HG03521 (cell line): ENCODE measurements around the gene GNLY.

ENCODE experiments used
- ATAC-seq: cut with Tn5 transposase; IDR thresholded peaks from one replicate; pipeline ENCODE4 v1.9.1; 2021; ENCODE audit warnings: mild to moderate bottlenecking, moderate library complexity; ENCODE audit not compliant: unreplicated experiment

GNLY gene

DNA sequence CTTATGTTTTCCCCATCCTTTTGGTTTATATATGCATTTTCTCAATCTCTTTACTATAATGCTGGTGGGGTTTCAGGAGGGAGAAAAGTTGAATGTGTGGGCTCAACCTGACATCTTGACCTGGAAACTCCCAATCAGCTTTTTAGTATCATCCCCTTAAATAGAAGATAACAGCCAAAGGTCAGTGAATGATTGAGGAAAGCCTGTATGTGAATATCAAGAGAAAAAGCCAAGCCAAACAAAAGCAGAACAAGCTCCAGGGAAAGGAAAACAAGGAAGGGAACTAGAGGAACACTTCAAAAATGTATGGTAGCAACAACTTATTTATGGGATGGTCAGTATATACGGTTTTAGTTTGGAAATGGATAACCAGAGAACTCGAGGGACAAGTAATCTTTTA, 31.3 kb downstream of the GNLY start:
- no peak for ATAC-seq

DNA sequence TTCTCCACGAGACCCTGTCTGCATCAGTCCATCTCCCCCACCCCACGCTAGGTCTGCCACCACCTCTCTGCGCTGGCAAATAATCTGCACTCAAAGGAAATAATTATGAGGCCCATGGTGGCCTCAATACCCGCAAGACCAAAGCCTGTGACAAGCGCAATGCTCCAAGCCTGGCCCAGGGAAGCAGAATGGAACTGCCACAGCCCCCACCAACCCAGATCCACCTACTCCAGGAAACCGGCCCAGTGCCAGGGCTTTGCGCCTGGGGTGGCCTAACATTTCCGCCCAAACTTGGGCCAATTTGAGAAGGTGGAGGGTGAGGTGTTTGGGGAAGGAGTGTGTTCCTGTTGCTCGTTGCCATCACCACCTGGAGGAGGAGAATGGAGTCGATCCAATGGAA, 33.6 kb downstream of the GNLY start:
- ATAC-seq: no peak

DNA sequence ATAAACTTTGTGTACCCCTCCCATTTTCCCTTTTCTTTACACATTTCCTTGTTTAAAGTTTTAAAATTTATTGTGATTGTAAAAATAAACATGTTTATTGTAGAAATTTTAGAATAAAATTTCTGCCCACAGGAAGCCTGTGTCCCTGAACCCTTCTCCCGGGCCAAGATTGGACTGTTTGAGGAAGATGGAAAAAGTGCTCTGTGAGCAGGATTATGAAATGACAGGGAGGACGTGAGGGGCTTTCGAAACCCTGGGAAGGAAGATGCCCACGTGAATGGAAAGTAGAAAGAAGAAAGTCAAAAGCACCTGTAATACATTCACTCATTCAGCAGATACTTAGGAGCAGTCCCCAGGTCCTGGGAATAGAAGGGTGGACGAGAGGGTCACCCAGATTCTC, 34.2 kb downstream of the GNLY start:
- no peak for ATAC-seq

DNA sequence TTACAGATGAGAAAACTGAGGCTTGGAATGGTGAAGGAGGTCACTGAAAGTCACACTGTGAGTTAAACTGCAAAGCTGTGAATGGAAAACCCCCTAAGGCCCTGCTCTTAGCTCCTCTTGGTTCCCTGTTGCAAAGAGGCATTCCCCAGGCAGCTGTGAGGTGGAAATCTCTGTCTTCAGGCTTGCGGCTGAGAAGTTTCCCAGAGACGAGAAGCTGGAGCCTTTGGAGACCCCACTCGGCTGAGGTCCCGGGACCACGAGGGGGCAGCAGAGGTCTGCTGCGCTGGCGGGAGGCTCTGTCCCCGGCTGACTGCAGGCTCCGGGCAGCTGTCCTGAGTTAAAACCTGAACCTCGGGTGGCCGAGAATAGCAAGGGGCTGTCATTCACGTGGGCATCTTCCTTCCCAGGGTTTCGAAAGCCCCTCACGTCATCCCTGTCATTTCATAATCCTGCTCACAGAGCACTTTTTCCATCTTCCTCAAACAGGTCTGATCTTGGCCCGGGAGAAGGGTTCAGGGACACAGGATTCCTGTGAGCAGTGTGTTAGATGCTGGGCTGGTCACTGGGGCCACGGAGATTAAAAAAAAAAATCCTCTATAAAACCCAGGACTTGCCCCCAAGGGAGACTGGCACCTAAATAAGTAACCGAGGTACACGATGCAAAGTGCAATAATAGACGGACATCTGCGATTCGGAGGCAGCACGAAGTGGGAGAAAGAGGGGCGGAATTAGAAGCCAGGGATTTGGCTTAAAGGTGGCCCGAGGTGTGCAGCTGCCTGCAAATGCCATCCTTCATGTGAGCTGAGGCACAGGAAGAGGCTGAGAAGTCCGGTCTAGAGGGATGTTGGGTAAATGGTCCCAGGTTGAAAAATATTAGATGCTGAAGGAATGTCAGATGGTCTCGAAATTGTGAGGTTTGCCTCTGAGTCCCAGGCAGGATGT, 35.0 kb downstream of the GNLY start:
- ATAC-seq: peak; percentile 54

DNA sequence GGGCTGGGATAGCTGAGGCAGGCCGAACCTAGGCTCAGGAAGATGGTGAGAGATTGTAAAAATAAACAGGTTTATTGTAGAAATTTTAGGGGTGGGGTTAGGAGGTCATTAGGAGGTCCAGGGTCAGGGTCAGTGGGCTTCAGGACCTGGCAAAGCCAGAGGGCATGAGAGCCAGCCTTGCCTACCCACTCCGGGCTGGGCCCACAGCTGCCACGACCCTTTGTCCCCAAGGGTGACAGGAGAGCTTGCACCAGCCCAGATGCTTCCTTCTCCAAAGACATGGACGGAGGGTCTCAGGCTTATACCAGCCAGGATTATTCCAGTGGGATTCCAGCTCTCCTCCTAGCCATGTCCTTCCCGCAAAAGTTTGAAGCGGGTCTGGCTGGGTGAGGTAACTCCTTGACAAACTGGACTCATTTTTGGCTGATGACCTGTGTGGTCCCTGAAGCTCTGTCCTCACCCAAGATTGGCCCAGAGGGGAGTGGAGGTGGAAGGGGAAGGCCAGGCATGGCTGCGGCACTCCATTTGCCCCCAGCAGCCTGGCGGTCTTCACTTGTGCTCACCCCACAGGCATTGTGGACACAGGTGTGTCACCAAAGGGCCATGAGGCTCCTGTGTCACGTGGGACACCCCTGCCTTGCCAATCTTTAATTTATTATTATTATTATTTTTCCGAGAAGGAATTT, 35.8 kb downstream of the GNLY start:
- no peak for ATAC-seq

DNA sequence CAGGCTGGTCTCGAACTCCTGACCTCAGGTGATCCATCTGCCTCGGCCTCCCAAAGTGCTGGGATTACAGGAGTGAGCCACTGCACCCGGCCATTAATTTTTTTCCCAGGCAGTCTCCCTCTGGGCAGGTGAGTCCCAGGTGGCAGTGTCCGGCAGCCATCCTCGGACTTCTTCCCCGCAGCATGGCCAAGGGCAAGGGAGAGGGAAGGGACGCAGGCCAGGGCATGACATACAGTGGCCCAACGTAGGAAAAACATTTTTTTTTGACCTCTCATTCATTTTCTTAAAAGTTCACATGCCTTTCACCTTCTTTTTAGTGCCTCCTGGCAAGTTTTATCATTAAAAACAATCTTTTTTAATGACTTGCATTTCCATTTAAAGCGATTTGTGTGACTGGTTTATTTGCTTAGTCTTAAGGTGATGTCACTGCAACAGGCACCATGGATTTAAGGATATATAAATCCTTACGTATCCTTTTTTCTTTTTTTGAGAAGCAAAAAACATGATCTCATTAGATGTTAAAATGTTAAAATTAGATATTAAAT, 36.6 kb downstream of the GNLY start:
- no peak for ATAC-seq

DNA sequence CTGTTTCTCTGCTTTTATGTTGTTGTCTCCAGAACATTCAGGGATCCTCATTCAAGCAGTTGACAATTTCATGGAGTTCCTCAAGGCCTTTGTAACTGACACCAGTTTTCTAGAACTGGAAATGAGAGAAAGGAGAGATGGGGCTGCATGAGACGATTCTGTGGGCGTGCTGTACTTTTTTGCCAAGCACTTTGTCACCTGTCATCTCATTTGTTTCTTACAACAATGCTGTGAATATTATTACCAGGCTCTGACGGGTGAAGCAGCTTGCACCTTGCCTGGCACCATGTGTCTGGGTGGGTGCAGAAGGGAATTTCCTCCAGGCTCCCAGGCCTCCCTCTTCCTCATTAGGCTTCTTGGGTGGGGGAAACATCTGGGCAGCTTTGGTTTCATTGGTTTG, 37.4 kb downstream of the GNLY start:
- no peak for ATAC-seq

DNA sequence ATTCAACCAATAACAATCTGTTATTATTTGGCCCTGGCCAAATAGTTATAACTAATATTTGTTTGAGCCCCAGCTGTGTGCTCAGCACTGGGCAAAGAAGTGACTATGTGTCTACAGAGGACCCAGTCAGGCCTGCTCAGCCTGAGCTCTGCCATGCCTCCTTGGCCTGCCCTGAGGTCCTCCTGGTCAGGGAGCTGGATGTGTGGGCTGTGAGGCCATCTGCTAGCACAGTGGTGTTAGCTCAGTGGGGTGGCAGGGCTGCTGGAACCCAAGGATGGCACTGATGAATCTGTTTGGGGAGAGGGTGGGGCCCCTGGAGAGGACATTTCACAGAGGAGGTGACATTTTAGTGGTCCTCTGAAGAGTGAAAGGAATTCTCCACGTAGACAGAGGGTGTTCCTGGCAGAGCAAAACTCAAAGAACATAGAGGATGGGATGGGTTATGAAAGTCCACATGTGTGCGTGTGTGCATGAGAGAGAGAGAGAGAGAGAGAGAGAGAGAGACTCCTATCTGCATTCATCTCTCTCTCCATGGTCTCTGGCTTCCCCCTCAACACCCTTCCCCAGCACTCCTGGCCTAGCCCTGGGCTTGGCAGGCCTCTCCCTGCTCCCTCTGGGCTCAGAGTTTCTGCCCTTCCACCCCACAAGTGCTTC, 38.4 kb downstream of the GNLY start:
- no peak for ATAC-seq

DNA sequence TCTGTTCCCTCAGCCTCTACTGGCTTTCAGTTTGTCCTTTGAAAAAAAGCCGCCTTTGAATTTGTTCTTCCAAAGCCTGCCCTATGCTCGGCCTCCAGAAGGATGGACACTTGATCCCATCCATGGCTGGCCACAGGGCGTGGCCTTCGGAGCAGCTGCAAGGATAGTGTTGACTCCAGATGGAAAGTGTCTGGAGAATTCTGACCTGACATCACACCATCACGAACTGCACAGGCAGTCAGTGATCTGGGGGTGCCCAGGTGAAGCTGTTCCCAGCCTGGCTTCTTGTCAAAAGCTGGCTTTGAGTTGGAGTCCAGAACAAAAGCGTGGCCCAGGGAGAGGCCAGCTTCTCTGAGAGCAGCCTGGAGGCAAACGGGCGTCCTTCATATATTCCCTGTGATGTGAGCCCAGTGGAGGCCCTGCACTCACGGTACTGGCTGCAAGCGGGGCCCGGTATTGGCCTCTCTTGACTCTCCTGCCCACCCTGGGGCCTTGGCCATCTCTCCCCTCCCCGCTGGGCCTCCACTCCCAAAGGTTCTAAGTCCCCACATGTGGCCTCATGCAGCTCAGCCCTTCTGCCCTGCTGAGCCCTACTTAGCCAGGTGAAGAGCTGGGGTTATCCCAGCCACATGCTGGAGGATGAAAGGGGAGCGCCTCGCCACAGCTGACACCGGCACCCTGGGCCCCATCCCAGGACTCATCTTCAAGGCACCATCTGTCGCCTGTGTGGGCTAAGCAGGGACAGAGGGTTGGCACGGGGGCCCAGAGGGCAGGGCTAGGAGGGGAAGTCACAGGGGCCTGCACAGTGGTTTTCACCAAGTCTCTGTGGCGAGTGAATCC, 39.2 kb downstream of the GNLY start:
- ATAC-seq: no peak

DNA sequence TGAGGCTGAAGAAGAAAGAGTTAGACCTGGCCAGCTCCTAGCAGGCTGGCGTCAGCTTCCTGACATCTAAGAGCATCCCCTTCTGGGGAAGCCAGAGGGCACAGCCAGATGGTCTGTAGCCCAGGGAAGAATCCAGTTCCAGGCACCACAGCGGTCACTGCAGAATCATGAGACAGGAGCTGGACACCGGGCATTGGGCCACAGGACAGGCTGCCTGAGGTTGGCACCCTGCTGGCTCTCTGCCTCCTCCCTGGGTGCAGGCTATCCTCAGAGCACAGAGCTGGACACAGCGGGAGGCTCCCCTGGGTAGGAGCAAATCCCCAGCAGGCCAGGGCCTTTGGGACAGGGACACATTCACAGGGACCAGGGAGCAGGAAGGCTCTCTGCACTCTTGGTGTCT, 39.9 kb downstream of the GNLY start:
- no peak for ATAC-seq

DNA sequence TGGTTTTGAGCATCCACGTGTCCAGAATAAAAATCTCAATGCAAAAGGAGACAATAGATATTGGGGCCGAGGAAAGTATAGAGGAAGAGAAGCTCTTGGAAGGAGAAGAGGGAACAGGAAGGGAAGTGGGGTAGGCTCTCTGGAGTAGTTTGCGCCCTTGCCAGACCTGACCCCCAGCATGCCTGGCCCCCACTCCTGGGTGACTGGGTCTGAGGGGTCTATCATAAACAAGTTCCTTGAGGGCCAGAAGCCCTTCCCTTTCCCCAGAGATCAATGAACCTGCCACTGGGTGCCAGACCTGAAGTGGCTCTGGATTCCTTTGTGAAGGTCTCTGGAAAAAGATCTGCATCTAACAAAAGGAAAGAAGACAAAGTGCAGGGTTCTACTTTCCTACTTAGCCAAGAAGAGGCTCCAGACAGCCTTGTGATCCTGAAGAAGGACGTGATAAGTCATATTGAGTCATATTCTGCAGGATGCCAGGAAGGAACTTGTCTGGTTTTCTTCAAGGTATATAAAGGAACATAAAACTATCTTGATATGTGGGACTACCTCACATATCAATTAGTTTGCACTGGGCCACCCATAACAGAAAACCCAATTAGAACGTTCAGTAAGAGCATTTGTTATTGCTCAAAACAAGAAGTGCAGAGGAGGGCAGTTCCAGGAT, 40.9 kb downstream of the GNLY start:
- ATAC-seq: no peak

DNA sequence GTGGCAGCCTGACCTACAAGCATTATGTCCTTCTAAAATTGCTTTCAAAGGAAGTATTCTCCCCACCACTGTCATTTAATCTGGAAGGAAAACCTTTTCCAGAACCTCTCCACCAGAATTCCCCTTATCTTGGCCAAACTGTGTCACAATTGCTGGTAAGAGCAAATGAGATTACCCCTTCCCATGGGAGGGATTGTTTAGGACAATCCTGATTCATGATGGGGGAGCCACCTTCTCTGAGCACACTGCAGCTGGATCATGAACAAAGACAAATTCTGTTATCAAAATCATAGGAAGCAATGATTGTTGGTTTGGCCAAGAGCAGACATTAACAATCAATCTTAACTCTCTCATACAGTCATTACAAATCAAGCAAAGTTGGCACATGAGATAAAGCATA, 41.5 kb downstream of the GNLY start:
- no peak for ATAC-seq

DNA sequence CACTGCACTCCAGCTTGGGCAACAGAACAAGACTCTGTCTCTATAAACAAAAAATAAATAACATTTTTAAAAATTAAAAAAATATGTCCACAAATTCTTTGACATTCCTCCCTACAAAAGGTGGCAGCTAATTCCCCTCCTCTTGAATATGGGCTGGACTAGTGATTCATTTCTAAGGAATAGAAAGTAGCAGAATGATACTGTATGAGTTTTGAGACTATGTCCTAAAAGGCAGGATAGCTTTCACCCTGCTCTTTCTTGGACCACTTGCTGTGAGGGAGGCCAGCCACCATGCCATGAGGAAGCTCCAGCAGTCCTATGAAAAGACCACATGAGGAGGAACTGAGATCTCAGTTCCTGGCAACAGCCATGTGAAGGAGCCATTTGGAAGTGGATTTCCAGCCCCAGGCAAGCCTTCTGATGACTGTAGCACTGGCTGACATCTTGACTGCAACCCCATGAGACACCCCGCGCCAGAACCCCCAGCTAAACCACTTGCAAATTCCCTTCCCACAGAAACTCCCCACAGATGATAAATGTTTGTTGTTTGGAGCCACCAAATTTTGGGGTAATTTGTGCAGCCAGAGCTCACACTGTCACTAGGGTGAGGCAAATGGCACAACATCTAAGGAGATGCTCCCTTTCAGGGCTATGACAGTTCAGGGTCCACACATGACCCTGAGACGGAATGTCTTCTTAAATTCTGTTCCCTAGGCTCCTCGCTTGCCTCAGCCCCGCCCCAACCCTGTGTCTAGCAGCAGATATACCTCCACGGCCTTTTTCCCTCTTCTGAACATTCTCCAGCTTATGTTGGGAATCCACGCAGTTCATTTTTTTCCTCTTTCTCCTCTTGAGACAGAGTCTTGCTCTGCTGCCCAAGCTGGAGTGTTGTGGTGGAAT, 42.5 kb downstream of the GNLY start:
- no peak for ATAC-seq

DNA sequence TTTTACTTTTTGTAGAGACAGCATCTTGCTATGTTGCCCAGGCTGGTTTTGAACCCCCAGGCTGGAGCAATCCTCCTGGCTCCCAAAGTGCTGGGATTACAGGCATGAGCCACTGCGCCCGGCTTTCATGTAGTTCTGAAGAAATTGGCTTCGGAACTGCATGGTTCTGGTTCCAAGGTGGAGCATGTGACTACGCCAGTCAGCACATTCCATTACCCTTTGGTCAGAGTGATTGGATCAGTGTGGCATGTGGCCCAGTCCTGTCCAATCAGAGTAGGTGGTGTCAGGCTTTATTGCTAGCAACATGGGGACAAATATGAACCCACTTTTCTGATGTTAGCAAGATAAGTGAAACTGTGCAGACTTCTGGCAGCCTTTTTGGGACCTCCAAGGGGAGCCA, 43.3 kb downstream of the GNLY start:
- ATAC-seq: no peak

DNA sequence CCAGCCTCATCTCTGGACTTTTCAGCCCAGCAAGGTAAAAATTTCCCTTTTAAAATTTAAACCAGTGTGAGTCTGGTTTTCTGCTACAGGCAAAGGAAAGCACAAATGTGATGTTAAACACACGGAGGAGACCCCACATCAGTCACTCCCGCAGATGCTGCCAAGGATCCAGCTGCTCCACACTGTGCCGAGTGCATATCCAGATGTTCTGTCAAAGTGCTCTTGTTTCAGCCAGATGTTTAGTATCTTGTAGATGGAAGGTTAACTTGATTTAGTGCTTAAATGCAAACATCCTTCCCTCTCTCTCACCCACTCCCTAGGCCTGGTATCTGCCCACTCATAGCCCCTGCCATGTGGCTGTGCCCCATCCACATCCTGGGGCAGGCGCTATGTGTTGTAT, 43.8 kb downstream of the GNLY start:
- ATAC-seq: no peak

DNA sequence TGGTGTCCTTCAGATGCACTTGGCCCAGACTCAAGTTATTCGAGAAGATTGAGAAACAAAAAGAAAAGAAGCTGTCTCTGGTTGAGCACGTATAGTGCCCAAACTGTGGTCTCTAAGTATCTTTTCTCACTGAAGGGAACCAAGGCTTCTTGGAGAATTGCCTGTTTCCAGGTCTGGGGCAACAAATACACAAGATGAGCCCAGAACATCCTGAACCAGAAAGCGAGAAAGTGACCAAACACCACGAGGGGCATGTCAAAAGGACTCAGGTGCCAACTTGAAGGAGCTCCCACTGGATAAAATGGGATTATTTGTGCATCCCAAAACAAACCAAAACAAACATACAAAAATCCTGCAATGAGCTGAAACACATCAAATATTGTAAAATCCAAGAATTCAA, 46.0 kb downstream of the GNLY start:
- ATAC-seq: no peak

DNA sequence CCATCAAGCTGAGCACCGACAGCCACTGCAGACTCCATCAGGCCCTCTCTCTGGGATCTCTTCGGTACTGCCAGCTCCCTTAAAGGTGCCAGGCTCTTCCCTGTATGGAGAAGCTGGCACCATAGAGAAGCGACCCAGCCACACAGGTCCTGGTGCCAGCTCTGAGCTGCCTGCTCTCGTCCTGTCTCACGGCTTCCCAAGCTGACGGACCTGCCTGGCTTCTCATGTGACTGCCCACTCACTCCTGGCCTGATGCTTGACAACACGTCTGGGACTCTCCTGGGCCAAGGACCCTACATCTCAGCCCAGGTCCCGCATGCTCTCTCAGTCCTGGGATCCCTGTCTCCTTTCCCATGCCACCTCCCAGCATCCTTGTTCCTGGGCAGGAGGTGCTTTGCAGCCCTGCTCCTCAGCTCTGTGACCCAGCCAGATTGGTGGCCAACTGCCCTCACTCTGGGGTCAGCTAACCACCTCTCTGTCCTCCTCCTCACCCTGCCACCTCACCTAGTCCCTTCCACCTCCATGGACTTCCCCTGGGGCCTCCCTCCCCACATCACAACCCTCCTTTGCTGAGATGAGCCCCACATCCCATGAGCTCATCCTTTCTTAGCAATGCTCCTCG, 47.2 kb downstream of the GNLY start:
- no peak for ATAC-seq

DNA sequence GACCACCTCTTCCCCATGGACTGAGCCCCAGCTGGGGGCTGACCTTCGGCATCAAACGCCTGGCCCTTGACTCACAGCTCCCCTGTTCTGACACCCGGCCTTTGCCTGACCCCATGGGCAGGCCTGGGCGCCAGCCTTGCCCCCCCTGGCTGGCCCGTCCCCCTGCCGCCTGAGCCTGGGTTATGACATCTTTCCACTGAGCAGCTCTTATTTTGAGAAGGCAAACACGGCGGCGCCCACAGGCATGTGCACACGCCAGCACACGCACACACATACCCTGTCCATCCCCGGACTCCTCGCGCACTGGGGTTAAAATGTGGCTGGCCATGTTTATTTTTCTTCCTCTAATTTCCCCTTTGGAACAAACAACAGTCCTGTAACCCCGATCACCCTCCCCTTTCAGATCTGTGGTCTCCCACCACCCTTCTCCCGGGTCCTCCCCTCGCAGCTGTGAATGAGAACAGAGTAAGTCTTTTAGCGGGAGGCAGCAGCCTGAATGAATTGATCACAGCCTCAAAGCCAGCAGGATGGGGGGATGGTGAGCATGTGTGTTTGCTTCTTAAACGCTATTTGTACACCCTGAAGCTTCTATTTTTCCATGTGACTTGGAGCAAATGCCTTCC, 47.8 kb downstream of the GNLY start:
- no peak for ATAC-seq
